SK-N-SH treated with all-trans-retinoic acid at 6 μM for 48 hours (cell line): ENCODE data around the gene PPP1R14B.

Source experiments
- ATAC-seq: fragments of 200-7000 bp; cut with Tn5 transposase; 3 replicates; pipeline ENCODE4 v1.9.1; 2020; ENCODE audit warnings: mild to moderate bottlenecking, moderate library complexity
- ARNTL ChIP-seq: fragments of 450-650 bp; formaldehyde crosslinking; IDR thresholded peaks from 2 replicates; pipeline ENCODE4 v1.5.0; 2020; ENCODE audit warnings: low read depth, mild to moderate bottlenecking, moderate library complexity, borderline replicate concordance
- CSDC2 ChIP-seq: fragments of 250-450 bp; sonication (Bioruptor Pico); IDR thresholded peaks from 2 replicates; pipeline ENCODE4 v1.5.0; 2020; ENCODE audit warnings: mild to moderate bottlenecking, moderate library complexity
- GLIS3 ChIP-seq: fragments of 250-450 bp; sonication (Bioruptor Pico); IDR thresholded peaks from 2 replicates; pipeline ENCODE4 v1.5.0; 2020; ENCODE audit warnings: mild to moderate bottlenecking, moderate library complexity
- ISL1 ChIP-seq: fragments of 250-450 bp; sonication (Bioruptor Pico); IDR thresholded peaks from 2 replicates; pipeline ENCODE4 v2.1.2; 2022; ENCODE audit warnings: mild to moderate bottlenecking, moderate library complexity
- OSR1 ChIP-seq: fragments of 250-450 bp; sonication (Bioruptor Pico); IDR thresholded peaks from 2 replicates; pipeline ENCODE4 v1.8.0; 2022; ENCODE audit warnings: moderate library complexity, mild to moderate bottlenecking, inconsistent platforms
- PPARA ChIP-seq: fragments of 250-450 bp; sonication (Bioruptor Pico); IDR thresholded peaks from 2 replicates; pipeline ENCODE4 v1.5.0; 2020; ENCODE audit warnings: mild to moderate bottlenecking, borderline replicate concordance
- RARB ChIP-seq: fragments of 250-450 bp; sonication (Bioruptor Pico); IDR thresholded peaks from 2 replicates; pipeline ENCODE4 v1.8.0; 2021; ENCODE audit warnings: mild to moderate bottlenecking, moderate library complexity
- SNAI2 ChIP-seq: fragments of 250-450 bp; sonication (Bioruptor Pico); IDR thresholded peaks from 2 replicates; pipeline ENCODE4 v1.5.0; 2020; ENCODE audit warnings: mild to moderate bottlenecking, moderate library complexity
- TCF4 ChIP-seq: fragments of 250-450 bp; sonication (Bioruptor Pico); IDR thresholded peaks from 2 replicates; pipeline ENCODE4 v1.8.0; 2021; ENCODE audit warnings: mild to moderate bottlenecking, moderate library complexity, borderline replicate concordance
- ZC3H10 ChIP-seq: fragments of 250-450 bp; sonication (Bioruptor Pico); IDR thresholded peaks from 2 replicates; pipeline ENCODE4 v1.5.1; 2021; ENCODE audit warnings: mild to moderate bottlenecking, moderate library complexity
- ZFP3 ChIP-seq: fragments of 250-450 bp; sonication (Bioruptor Pico); IDR thresholded peaks from 2 replicates; pipeline ENCODE4 v1.5.0; 2020; ENCODE audit warnings: mild to moderate bottlenecking, moderate library complexity
- ZFP30 ChIP-seq: fragments of 450-650 bp; formaldehyde crosslinking; IDR thresholded peaks from 2 replicates; pipeline ENCODE4 v1.5.0; 2022; ENCODE audit warnings: mild to moderate bottlenecking, moderate library complexity
- ZNF565 ChIP-seq: fragments of 450-650 bp; formaldehyde crosslinking; conservative IDR thresholded peaks from 2 replicates; pipeline ENCODE4 v1.5.0; 2020; ENCODE audit warnings: low read depth, mild to moderate bottlenecking, moderate library complexity
- ZNF8 ChIP-seq: fragments of 450-650 bp; formaldehyde crosslinking; IDR thresholded peaks from 2 replicates; pipeline ENCODE4 v1.5.0; 2020; ENCODE audit warnings: mild to moderate bottlenecking, moderate library complexity
- TF ChIP-seq, protein P1 (sequence below): fragments of 250-450 bp; sonication (Bioruptor Pico); IDR thresholded peaks from 2 replicates; pipeline ENCODE4 v1.8.0; 2020; ENCODE audit warnings: mild to moderate bottlenecking, moderate library complexity, borderline replicate concordance
- TF ChIP-seq, protein P2 (sequence below): fragments of 250-450 bp; sonication (Bioruptor Pico); IDR thresholded peaks from 2 replicates; pipeline ENCODE4 v1.5.0; 2020; ENCODE audit warnings: mild to moderate bottlenecking, moderate library complexity
- TF ChIP-seq, protein P3 (sequence below): fragments of 250-450 bp; sonication (Bioruptor Pico); IDR thresholded peaks from 2 replicates; pipeline ENCODE4 v1.5.1; 2020; ENCODE audit warnings: low read depth, mild to moderate bottlenecking, moderate library complexity
- TF ChIP-seq, protein P4 (sequence below): fragments of 250-450 bp; sonication (Bioruptor Pico); IDR thresholded peaks from 2 replicates; pipeline ENCODE4 v1.8.0; 2021; ENCODE audit warnings: low read depth, mild to moderate bottlenecking, moderate library complexity, borderline replicate concordance
- TF ChIP-seq, protein P5 (sequence below): fragments of 250-450 bp; sonication (Bioruptor Pico); IDR thresholded peaks from 2 replicates; pipeline ENCODE4 v1.5.1; 2021; ENCODE audit warnings: mild to moderate bottlenecking, moderate library complexity

PPP1R14B gene

DNA sequence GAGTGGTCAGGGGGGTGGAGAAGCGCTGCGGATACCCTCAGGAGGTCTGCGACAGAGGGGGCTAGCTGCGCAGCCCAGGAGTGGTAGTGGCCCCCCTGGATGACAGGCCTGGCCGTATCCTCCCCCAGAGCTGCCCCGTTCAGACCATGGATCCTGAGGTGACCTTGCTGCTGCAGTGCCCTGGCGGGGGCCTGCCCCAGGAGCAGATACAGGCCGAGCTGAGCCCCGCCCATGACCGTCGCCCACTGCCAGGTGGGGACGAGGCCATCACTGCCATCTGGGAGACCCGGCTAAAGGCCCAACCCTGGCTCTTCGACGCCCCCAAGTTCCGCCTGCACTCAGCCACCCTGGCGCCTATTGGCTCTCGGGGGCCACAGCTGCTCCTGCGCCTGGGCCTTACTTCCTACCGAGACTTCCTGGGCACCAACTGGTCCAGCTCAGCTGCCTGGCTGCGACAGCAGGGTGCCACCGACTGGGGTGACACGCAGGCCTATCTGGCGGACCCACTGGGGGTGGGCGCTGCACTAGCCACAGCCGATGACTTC, 20.2 kb downstream of the PPP1R14B start:
- TF ChIP-seq, protein P1, sequence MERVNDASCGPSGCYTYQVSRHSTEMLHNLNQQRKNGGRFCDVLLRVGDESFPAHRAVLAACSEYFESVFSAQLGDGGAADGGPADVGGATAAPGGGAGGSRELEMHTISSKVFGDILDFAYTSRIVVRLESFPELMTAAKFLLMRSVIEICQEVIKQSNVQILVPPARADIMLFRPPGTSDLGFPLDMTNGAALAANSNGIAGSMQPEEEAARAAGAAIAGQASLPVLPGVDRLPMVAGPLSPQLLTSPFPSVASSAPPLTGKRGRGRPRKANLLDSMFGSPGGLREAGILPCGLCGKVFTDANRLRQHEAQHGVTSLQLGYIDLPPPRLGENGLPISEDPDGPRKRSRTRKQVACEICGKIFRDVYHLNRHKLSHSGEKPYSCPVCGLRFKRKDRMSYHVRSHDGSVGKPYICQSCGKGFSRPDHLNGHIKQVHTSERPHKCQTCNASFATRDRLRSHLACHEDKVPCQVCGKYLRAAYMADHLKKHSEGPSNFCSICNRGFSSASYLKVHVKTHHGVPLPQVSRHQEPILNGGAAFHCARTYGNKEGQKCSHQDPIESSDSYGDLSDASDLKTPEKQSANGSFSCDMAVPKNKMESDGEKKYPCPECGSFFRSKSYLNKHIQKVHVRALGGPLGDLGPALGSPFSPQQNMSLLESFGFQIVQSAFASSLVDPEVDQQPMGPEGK (CRISPR knock-in tag) = 0 out of 2 replicates have a peak, but pooled peaks have one; percentile 20
- TF ChIP-seq, protein P2, sequence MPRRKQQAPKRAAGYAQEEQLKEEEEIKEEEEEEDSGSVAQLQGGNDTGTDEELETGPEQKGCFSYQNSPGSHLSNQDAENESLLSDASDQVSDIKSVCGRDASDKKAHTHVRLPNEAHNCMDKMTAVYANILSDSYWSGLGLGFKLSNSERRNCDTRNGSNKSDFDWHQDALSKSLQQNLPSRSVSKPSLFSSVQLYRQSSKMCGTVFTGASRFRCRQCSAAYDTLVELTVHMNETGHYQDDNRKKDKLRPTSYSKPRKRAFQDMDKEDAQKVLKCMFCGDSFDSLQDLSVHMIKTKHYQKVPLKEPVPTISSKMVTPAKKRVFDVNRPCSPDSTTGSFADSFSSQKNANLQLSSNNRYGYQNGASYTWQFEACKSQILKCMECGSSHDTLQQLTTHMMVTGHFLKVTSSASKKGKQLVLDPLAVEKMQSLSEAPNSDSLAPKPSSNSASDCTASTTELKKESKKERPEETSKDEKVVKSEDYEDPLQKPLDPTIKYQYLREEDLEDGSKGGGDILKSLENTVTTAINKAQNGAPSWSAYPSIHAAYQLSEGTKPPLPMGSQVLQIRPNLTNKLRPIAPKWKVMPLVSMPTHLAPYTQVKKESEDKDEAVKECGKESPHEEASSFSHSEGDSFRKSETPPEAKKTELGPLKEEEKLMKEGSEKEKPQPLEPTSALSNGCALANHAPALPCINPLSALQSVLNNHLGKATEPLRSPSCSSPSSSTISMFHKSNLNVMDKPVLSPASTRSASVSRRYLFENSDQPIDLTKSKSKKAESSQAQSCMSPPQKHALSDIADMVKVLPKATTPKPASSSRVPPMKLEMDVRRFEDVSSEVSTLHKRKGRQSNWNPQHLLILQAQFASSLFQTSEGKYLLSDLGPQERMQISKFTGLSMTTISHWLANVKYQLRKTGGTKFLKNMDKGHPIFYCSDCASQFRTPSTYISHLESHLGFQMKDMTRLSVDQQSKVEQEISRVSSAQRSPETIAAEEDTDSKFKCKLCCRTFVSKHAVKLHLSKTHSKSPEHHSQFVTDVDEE (CRISPR knock-in tag) = no peak
- ATAC-seq = peak; percentile 31

DNA sequence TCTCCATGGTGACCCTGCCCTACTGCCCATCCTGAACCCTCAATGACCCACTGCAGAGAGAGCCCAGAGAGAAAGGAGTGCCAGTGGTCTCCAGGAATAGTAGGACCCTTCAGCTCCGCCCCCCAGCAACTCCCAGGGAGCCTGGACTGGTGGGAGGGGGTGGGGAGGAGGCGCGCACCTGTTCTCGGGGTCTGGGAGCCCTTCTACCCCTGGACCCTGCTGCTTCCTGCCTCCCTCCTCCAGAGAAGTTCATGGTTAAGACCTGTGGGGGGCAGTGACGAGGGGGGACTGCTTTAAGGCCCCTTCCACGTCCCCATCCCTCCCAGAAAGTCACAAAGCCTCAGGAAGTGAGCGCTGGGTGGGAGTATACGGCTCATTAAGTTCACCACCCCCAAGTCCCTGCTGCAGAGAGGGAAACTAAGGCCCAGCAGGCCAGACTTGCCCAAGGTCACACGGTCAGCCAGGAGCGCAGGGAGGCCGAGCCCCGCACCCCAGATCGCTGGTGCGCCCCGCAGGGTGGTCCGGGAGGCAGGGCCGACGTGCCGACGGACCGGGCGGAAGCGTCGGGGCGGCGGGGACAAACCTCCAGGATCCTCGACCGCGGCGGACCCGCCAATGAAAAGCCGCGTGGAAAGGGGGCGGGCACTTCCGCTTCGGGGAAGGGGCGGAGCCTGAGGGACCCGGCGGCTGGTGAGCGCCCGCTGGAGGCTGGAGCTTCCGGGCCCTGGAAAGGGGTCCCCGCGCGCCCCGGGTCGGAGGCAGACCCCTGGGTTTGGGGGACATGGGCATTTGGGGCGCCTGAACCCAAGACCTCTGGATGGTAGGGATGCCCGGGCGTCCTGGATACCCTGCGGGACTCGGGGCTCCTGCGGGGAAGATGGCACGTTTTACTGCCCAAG, 20.9 kb downstream of the PPP1R14B start, which contains the start of the genes NUDT22 and TRPT1:
TSS of gene NUDT22 (plus strand) at position 667 of the 899 bp plus-strand sequence. CDS start 379 bp downstream, outside the sequence.
TSS of gene TRPT1 (minus strand) at position 579 of the 899 bp plus-strand sequence. CDS start at position 253, 326 bp downstream.
- peak; percentile 84 for ATAC-seq
- TF ChIP-seq GLIS3 (CRISPR knock-in tag) = no peak
- TF ChIP-seq PPARA (CRISPR knock-in tag) = no peak
- no peak for TF ChIP-seq ZNF8
- TF ChIP-seq RARB (CRISPR knock-in tag) = no peak
- TF ChIP-seq ZNF565 (CRISPR knock-in tag) = no peak
- no peak for TF ChIP-seq CSDC2 (CRISPR knock-in tag)
- TF ChIP-seq, protein P3, sequence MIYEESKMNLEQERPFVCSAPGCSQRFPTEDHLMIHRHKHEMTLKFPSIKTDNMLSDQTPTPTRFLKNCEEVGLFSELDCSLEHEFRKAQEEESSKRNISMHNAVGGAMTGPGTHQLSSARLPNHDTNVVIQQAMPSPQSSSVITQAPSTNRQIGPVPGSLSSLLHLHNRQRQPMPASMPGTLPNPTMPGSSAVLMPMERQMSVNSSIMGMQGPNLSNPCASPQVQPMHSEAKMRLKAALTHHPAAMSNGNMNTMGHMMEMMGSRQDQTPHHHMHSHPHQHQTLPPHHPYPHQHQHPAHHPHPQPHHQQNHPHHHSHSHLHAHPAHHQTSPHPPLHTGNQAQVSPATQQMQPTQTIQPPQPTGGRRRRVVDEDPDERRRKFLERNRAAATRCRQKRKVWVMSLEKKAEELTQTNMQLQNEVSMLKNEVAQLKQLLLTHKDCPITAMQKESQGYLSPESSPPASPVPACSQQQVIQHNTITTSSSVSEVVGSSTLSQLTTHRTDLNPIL (CRISPR knock-in tag) = no peak
- TF ChIP-seq ZC3H10 (CRISPR knock-in tag) = no peak
- TF ChIP-seq ZFP3 (CRISPR knock-in tag) = no peak
- no peak for TF ChIP-seq ARNTL (CRISPR knock-in tag)
- TF ChIP-seq TCF4 (CRISPR knock-in tag) = no peak
- no peak for TF ChIP-seq SNAI2 (CRISPR knock-in tag)
- no peak for TF ChIP-seq ISL1 (CRISPR knock-in tag)
- TF ChIP-seq, protein P4, sequence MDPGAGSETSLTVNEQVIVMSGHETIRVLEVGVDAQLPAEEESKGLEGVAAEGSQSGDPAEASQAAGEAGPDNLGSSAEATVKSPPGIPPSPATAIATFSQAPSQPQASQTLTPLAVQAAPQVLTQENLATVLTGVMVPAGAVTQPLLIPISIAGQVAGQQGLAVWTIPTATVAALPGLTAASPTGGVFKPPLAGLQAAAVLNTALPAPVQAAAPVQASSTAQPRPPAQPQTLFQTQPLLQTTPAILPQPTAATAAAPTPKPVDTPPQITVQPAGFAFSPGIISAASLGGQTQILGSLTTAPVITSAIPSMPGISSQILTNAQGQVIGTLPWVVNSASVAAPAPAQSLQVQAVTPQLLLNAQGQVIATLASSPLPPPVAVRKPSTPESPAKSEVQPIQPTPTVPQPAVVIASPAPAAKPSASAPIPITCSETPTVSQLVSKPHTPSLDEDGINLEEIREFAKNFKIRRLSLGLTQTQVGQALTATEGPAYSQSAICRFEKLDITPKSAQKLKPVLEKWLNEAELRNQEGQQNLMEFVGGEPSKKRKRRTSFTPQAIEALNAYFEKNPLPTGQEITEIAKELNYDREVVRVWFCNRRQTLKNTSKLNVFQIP (CRISPR knock-in tag) = no peak
- no peak for TF ChIP-seq OSR1 (CRISPR knock-in tag)
- TF ChIP-seq ZFP30 = no peak
- TF ChIP-seq, protein P5, sequence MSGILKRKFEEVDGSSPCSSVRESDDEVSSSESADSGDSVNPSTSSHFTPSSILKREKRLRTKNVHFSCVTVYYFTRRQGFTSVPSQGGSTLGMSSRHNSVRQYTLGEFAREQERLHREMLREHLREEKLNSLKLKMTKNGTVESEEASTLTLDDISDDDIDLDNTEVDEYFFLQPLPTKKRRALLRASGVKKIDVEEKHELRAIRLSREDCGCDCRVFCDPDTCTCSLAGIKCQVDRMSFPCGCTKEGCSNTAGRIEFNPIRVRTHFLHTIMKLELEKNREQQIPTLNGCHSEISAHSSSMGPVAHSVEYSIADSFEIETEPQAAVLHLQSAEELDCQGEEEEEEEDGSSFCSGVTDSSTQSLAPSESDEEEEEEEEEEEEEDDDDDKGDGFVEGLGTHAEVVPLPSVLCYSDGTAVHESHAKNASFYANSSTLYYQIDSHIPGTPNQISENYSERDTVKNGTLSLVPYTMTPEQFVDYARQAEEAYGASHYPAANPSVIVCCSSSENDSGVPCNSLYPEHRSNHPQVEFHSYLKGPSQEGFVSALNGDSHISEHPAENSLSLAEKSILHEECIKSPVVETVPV (CRISPR knock-in tag) = no peak
